Astrocyte (in vitro differentiated cells and primary cell): Measurements from ENCODE around the gene GDF10. TPM values are rescaled to one million over a fixed set of nuclear protein-coding genes. Genes with fewer than 3 reads are reported as not detected.

ENCODE experiments used
- DNase-seq: peaks from one replicate; pipeline ENCODE4 v3.0.0-alpha.2; 2010; ENCODE audit warnings: low read depth
- FAIRE-seq: peaks from 2 replicates; lab custom pipeline; 2011; peaks lifted over from hg19 to GRCh38; lab: Jason Lieb, UNC
- H2AFZ ChIP-seq: 2 replicates; pipeline ENCODE4 v1.6.0; 2012; ENCODE audit warnings: low read depth, low read length, inconsistent platforms
- H3K27ac ChIP-seq: 2 replicates; pipeline ENCODE4 v1.5.1; 2011; ENCODE audit warnings: low read depth, low read length, inconsistent platforms
- H3K27me3 ChIP-seq: 2 replicates; pipeline ENCODE4 v1.6.0; 2011; ENCODE audit warnings: low read length, inconsistent platforms; ENCODE audit not compliant: insufficient read depth
- H3K36me3 ChIP-seq: 2 replicates; pipeline ENCODE4 v1.5.1; 2011; ENCODE audit warnings: low read length, inconsistent platforms; ENCODE audit not compliant: insufficient read depth
- H3K4me1 ChIP-seq: 2 replicates; pipeline ENCODE4 v1.5.1; 2011; ENCODE audit warnings: low read length, inconsistent platforms; ENCODE audit not compliant: insufficient read depth
- H3K4me2 ChIP-seq: 2 replicates; pipeline ENCODE4 v1.6.0; 2012; ENCODE audit warnings: low read length, inconsistent platforms
- H3K4me3 ChIP-seq: 2 replicates; pipeline ENCODE4 v1.5.1; 2011; ENCODE audit warnings: low read depth, mild to moderate bottlenecking, low read length, inconsistent platforms; ENCODE audit not compliant: insufficient read depth
- H3K79me2 ChIP-seq: 2 replicates; pipeline ENCODE4 v1.6.0; 2012; ENCODE audit warnings: mild to moderate bottlenecking, low read length, inconsistent platforms; ENCODE audit not compliant: insufficient read depth
- H3K9ac ChIP-seq: 2 replicates; pipeline ENCODE4 v1.6.0; 2012; ENCODE audit warnings: mild to moderate bottlenecking, low read length, inconsistent platforms
- H3K9me3 ChIP-seq: 2 replicates; pipeline ENCODE4 v1.5.1; 2012; ENCODE audit warnings: low read depth, mild to moderate bottlenecking, low read length, inconsistent platforms; ENCODE audit not compliant: insufficient read depth
- H4K20me1 ChIP-seq: 2 replicates; pipeline ENCODE4 v1.6.0; 2012; ENCODE audit warnings: low read length, inconsistent platforms; ENCODE audit not compliant: insufficient read depth
- H3K27ac Mint-ChIP-seq: one replicate; pipeline ENCODE4 v1.8.0; 2021; ENCODE audit warnings: mild to moderate bottlenecking, mixed read lengths; ENCODE audit not compliant: unreplicated experiment
- H3K27me3 Mint-ChIP-seq: one replicate; pipeline ENCODE4 v1.8.0; 2021; ENCODE audit warnings: low read depth, mixed read lengths; ENCODE audit not compliant: unreplicated experiment
- H3K36me3 Mint-ChIP-seq: one replicate; pipeline ENCODE4 v1.8.0; 2021; ENCODE audit warnings: low read depth, mixed read lengths; ENCODE audit not compliant: unreplicated experiment
- H3K4me1 Mint-ChIP-seq: one replicate; pipeline ENCODE4 v1.8.0; 2021; ENCODE audit warnings: low read depth, mixed read lengths; ENCODE audit not compliant: unreplicated experiment
- H3K4me3 Mint-ChIP-seq: one replicate; pipeline ENCODE4 v1.8.0; 2021; ENCODE audit warnings: mild to moderate bottlenecking, moderate library complexity, mixed read lengths; ENCODE audit not compliant: unreplicated experiment
- H3K9me3 Mint-ChIP-seq: one replicate; pipeline ENCODE4 v1.8.0; 2021; ENCODE audit warnings: mild to moderate bottlenecking, mixed read lengths; ENCODE audit not compliant: unreplicated experiment
- CTCF ChIP-seq: IDR thresholded peaks from 2 replicates; pipeline ENCODE4 v1.5.1; 2011; ENCODE audit warnings: low read depth, mild to moderate bottlenecking, inconsistent platforms, low read length, moderate library complexity; ENCODE audit not compliant: insufficient read depth
- EZH2 ChIP-seq: IDR thresholded peaks from 2 replicates; pipeline ENCODE4 v1.6.1; 2012; ENCODE audit warnings: mild to moderate bottlenecking, low read length, inconsistent platforms; ENCODE audit not compliant: insufficient read depth
- total RNA-seq: library from RNA; stranded (reverse); gene quantifications from 2 replicates; pipeline ENCODE4 v1.2.1, GENCODE V29; 2021

Gene GDF10
- total RNA-seq, 1 donor from 2014 or later, result 2.2 TPM

GRCh38 chr10:47360419-47361040 lies 60.5 kb downstream of the GDF10 start:
- Histone ChIP-seq H3K27ac (no peak overlapping the region), H3K4me2 (no peak overlapping the region), H3K4me3 (no peak overlapping the region), H3K4me1 (no peaks in the 10 kb centered on the region), H2AFZ (no peak overlapping the region), H3K36me3 (no peaks in the 10 kb centered on the region), H4K20me1 (no peaks in the 10 kb centered on the region), H3K9ac (no peak overlapping the region), H3K27me3 (no peaks in the 10 kb centered on the region), H3K9me3 (no peaks in the 10 kb centered on the region), H3K79me2 (no peaks in the 10 kb centered on the region)
- H3K4me1 Mint-ChIP-seq, result no peaks in the 10 kb centered on the region
- H3K9me3 Mint-ChIP-seq, result no peaks in the 10 kb centered on the region
- peaks cover 18% of the 10 kb centered on the region for H3K27me3 Mint-ChIP-seq
- H3K36me3 Mint-ChIP-seq, result no peaks in the 10 kb centered on the region
- DNase-seq (no peak), FAIRE-seq (no peak)
- no peak overlapping the region for H3K27ac Mint-ChIP-seq
- no peak overlapping the region for H3K4me3 Mint-ChIP-seq
- TF ChIP-seq CTCF (no peak), EZH2 (no peak)

GRCh38 chr10:47361293-47361692 lies 61.3 kb downstream of the GDF10 start:
- H3K9ac ChIP-seq, result no peak overlapping the region
- DNase-seq (no peak), FAIRE-seq (no peak)
- Mint-ChIP-seq H3K4me3 (no peak overlapping the region), H3K27ac (no peak overlapping the region), H3K36me3 (no peaks in the 10 kb centered on the region), H3K4me1 (no peaks in the 10 kb centered on the region), H3K9me3 (peaks cover 3% of the 10 kb centered on the region), H3K27me3 (peaks cover 20% of the 10 kb centered on the region)
- H3K4me3 ChIP-seq, result no peak overlapping the region
- no peak overlapping the region for H2AFZ ChIP-seq
- no peaks in the 10 kb centered on the region for H4K20me1 ChIP-seq
- H3K27me3 ChIP-seq, result no peaks in the 10 kb centered on the region
- no peaks in the 10 kb centered on the region for H3K79me2 ChIP-seq
- no peaks in the 10 kb centered on the region for H3K9me3 ChIP-seq
- H3K27ac ChIP-seq, result no peak overlapping the region
- peak; percentile 83 for TF ChIP-seq CTCF
- no peak for TF ChIP-seq EZH2
- no peak overlapping the region for H3K4me2 ChIP-seq
- no peaks in the 10 kb centered on the region for H3K4me1 ChIP-seq
- H3K36me3 ChIP-seq, result no peaks in the 10 kb centered on the region

- DNase-seq (no peak), FAIRE-seq (no peak)
- no peak overlapping the region for H3K27ac ChIP-seq
- H2AFZ ChIP-seq, result no peak overlapping the region
- no peaks in the 10 kb centered on the region for H3K36me3 ChIP-seq
- peaks cover 2% of the 10 kb centered on the region for H3K36me3 Mint-ChIP-seq
- no peaks in the 10 kb centered on the region for H3K79me2 ChIP-seq
- no peak overlapping the region for H3K27ac Mint-ChIP-seq
- no peak overlapping the region for H3K4me3 ChIP-seq
- H4K20me1 ChIP-seq, result no peaks in the 10 kb centered on the region
- no peaks in the 10 kb centered on the region for H3K4me1 ChIP-seq
- no peak overlapping the region for H3K9ac ChIP-seq
- no peaks in the 10 kb centered on the region for H3K27me3 ChIP-seq
- no peaks in the 10 kb centered on the region for H3K4me1 Mint-ChIP-seq
- TF ChIP-seq CTCF (no peak), EZH2 (no peak)
- no peak overlapping the region for H3K4me2 ChIP-seq
- H3K9me3 ChIP-seq, result no peaks in the 10 kb centered on the region
- peaks cover 27% of the 10 kb centered on the region for H3K27me3 Mint-ChIP-seq
- H3K9me3 Mint-ChIP-seq, result peaks cover 3% of the 10 kb centered on the region
- no peak overlapping the region for H3K4me3 Mint-ChIP-seq
Measured at GRCh38 chr10:47362199-47362598, 62.2 kb downstream of the GDF10 start.
